HL-60 (cell line): ENCODE data around the gene SCMH1.

ENCODE experiments used
- GABPA ChIP-seq: IDR thresholded peaks from 2 replicates; pipeline ENCODE4 v1.6.1; 2012; ENCODE audit warnings: low read depth
- TF ChIP-seq, protein P1 (sequence below): IDR thresholded peaks from one replicate; pipeline ENCODE4 v1.5.1; 2011; ENCODE audit warnings: low read length, control low read depth, inconsistent platforms; ENCODE audit not compliant: insufficient read depth

DNA sequence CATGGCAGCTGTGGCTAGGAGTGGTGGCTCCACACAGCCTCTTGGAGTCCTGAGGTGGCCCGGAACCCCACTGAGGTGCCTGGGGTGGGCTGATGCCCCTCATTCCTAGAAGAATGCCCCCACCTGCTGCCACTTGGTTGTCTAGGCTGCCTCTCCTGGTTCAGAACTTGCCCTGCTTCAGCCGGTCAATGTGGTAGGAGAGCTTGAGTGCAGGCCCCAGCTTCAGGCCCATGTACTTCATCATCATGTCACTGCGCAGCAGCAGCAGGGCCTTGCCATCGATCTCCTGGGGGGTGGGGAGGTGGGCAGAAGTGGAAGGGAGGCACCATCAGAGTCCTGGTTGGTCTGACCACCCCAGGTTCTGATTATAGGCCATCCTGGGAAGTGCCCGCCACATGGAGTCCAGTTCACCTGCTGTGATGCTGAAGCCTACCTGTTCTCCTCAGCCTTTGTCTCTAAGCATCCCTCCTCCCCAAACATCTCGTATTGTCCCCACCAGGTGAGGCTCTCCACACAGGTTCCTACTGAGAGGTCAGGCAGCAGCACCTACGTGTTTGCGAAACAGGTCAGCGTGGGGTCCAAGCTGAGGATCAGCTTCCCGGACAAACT lies 214.0 kb downstream of the SCMH1 start:
- TF ChIP-seq, protein P1, sequence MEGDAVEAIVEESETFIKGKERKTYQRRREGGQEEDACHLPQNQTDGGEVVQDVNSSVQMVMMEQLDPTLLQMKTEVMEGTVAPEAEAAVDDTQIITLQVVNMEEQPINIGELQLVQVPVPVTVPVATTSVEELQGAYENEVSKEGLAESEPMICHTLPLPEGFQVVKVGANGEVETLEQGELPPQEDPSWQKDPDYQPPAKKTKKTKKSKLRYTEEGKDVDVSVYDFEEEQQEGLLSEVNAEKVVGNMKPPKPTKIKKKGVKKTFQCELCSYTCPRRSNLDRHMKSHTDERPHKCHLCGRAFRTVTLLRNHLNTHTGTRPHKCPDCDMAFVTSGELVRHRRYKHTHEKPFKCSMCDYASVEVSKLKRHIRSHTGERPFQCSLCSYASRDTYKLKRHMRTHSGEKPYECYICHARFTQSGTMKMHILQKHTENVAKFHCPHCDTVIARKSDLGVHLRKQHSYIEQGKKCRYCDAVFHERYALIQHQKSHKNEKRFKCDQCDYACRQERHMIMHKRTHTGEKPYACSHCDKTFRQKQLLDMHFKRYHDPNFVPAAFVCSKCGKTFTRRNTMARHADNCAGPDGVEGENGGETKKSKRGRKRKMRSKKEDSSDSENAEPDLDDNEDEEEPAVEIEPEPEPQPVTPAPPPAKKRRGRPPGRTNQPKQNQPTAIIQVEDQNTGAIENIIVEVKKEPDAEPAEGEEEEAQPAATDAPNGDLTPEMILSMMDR: no peak
- no peak for TF ChIP-seq GABPA
